Fibroblast of lung (primary cell): Measurements from ENCODE around the gene CLIP4. TPM values are rescaled to one million over a fixed set of nuclear protein-coding genes. Genes with fewer than 3 reads are reported as not detected.

Experiments
- DNase-seq, 2 donors: peaks; one replicate each; pipeline versions ENCODE4 v3.0.0 to v3.0.0-alpha.2; 2010; ENCODE audit warnings: low read depth in 2 of 2
- H2AFZ ChIP-seq: 2 replicates; pipeline ENCODE4 v1.5.1; 2012; ENCODE audit warnings: low read length, control low read depth, inconsistent platforms
- H3K27ac ChIP-seq: 2 replicates; pipeline ENCODE4 v1.5.1; 2011; ENCODE audit warnings: low read length, control low read depth; ENCODE audit not compliant: insufficient read depth
- H3K27me3 ChIP-seq: 2 replicates; pipeline ENCODE4 v1.5.1; 2011; ENCODE audit warnings: mild to moderate bottlenecking, low read length; ENCODE audit not compliant: control insufficient read depth, insufficient read depth
- H3K36me3 ChIP-seq: 2 replicates; pipeline ENCODE4 v1.5.1; 2011; ENCODE audit warnings: low read length; ENCODE audit not compliant: control insufficient read depth, insufficient read depth
- H3K4me1 ChIP-seq: 2 replicates; pipeline ENCODE4 v1.5.1; 2011; ENCODE audit warnings: low read length; ENCODE audit not compliant: control insufficient read depth, insufficient read depth; ENCODE audit errors: extremely low read depth
- H3K4me2 ChIP-seq: 2 replicates; pipeline ENCODE4 v1.5.1; 2011; ENCODE audit warnings: low read length, control low read depth; ENCODE audit not compliant: insufficient read depth; ENCODE audit errors: extremely low read depth
- H3K4me3 ChIP-seq, 4 experiments: fragments of 200-600 bp in 1 of 4; sonication (generic) in 1 of 4; replicated peaks in 1 of 4; 2 replicates each; pipeline ENCODE4 v1.5.1; 2011 to 2016; ENCODE audit warnings: low read length in 4 of 4, low read depth in 3 of 4, mild to moderate bottlenecking in 3 of 4, control low read depth in 2 of 4, inconsistent platforms in 1 of 4, mixed read lengths in 1 of 4; ENCODE audit not compliant: insufficient read depth in 1 of 4; ENCODE audit errors: control extremely low read depth in 1 of 4
- H3K79me2 ChIP-seq: 2 replicates; pipeline ENCODE4 v1.5.1; 2012; ENCODE audit warnings: mild to moderate bottlenecking, low read length, inconsistent platforms; ENCODE audit not compliant: control insufficient read depth, insufficient read depth
- H3K9ac ChIP-seq: 2 replicates; pipeline ENCODE4 v1.5.1; 2011; ENCODE audit warnings: mild to moderate bottlenecking, low read length, control low read depth; ENCODE audit not compliant: insufficient read depth
- H3K9me3 ChIP-seq: 2 replicates; pipeline ENCODE4 v1.5.1; 2012; ENCODE audit warnings: low read depth, low read length; ENCODE audit not compliant: control insufficient read depth, insufficient read depth
- H4K20me1 ChIP-seq: 2 replicates; pipeline ENCODE4 v1.5.1; 2011; ENCODE audit warnings: low read length; ENCODE audit not compliant: control insufficient read depth, insufficient read depth; ENCODE audit errors: extremely low read depth
- EZH2 ChIP-seq: IDR thresholded peaks from 2 replicates; pipeline ENCODE4 v1.5.1; 2012; ENCODE audit warnings: low read length, control low read depth, mild to moderate bottlenecking; ENCODE audit errors: missing control alignments
- polyA plus RNA-seq, 2 donors: library from polyadenylated mRNA; depleted of rRNA in 1 of 2; stranded (reverse) in 1 of 2; unstranded in 1 of 2; fragments of >200 nt; gene quantifications; 2 replicates each; pipeline ENCODE4 v1.2.1, GENCODE V29; 2011 to 2012; ENCODE audit warnings: missing spikeins in 1 of 2
- total RNA-seq: library from RNA; depleted of rRNA; stranded (reverse); fragments of >200 nt; gene quantifications from 2 replicates; pipeline ENCODE4 v1.2.1, GENCODE V29; 2014
- TF ChIP-seq, protein P1 (sequence below), 2 donors: IDR thresholded peaks in 1 of 2; conservative IDR thresholded peaks in 1 of 2; 1 replicate in 1 of 2; 2 replicates in 1 of 2; pipeline ENCODE4 v1.5.1; 2011 to 2012; ENCODE audit warnings: low read length in 2 of 2, control low read depth in 1 of 2, inconsistent platforms in 1 of 2, low read depth in 1 of 2, mild to moderate bottlenecking in 1 of 2

CLIP4 gene
- total and polyA plus RNA-seq, 2 donors (not counting 1 experiment from before 2014, with no cell fraction given), result 39.9 to 127 TPM

DNA sequence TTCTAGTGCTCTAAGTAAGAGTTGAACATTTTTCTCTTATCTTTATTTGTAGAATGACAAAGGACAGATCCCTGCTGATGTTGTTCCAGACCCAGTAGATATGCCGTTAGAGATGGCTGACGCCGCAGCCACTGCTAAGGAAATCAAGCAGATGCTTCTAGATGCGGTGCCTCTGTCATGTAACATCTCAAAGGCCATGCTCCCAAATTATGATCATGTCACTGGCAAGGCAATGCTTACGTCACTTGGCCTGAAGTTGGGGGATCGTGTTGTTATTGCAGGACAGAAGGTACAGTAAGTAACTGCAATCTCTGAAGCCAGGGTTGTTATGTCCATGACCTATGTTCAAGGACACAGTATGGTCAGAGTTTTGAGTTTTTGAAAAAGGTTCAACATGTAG is 28.4 kb downstream of the CLIP4 start:
- Histone ChIP-seq H3K4me3 (no peak overlapping the region), H3K27ac (no peak overlapping the region), H3K4me1 (no peaks in the 10 kb centered on the region), H3K4me2 (no peak overlapping the region), H3K79me2 (no peaks in the 10 kb centered on the region), H3K9me3 (no peaks in the 10 kb centered on the region), H3K36me3 (peaks cover 4% of the 10 kb centered on the region), H3K27me3 (no peaks in the 10 kb centered on the region), H3K9ac (no peak overlapping the region), H2AFZ (no peak overlapping the region), H4K20me1 (no peaks in the 10 kb centered on the region)
- TF ChIP-seq, protein P1, sequence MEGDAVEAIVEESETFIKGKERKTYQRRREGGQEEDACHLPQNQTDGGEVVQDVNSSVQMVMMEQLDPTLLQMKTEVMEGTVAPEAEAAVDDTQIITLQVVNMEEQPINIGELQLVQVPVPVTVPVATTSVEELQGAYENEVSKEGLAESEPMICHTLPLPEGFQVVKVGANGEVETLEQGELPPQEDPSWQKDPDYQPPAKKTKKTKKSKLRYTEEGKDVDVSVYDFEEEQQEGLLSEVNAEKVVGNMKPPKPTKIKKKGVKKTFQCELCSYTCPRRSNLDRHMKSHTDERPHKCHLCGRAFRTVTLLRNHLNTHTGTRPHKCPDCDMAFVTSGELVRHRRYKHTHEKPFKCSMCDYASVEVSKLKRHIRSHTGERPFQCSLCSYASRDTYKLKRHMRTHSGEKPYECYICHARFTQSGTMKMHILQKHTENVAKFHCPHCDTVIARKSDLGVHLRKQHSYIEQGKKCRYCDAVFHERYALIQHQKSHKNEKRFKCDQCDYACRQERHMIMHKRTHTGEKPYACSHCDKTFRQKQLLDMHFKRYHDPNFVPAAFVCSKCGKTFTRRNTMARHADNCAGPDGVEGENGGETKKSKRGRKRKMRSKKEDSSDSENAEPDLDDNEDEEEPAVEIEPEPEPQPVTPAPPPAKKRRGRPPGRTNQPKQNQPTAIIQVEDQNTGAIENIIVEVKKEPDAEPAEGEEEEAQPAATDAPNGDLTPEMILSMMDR (conservative IDR thresholded peaks at IDR 0.05 in 1 of 2, IDR thresholded peaks at IDR 0.05 in 1 of 2; ENCODE audit: low read depth in 1 of 2, low read length in 2 of 2), result no peak
- TF ChIP-seq EZH2, result no peak
- DNase-seq, result no peak

DNA sequence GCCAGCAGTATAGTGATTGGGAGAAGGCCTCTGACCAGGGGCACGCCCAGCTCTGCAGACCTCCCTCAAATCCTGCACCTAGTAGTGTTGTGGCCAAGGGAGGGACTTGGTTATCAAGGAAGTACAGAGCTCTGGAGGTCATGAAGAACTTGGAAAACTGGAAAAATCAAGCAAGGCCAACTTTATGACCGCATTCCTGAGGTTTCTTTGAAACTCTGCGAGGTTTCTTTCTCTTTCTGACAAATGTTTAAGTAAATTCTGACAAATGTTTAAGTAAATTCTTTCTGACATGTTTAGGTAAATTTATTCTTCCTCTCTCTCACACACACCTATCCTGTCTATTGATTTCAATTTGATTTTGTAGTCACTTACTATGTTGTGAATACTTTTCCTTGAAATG is 31.0 kb downstream of the CLIP4 start:
- H3K27me3 ChIP-seq, result no peaks in the 10 kb centered on the region
- no peak overlapping the region for H3K4me2 ChIP-seq
- TF ChIP-seq, protein P1 (conservative IDR thresholded peaks at IDR 0.05 in 1 of 2, IDR thresholded peaks at IDR 0.05 in 1 of 2; ENCODE audit: low read depth in 1 of 2, low read length in 2 of 2), result no peak
- no peak for TF ChIP-seq EZH2
- DNase-seq, result no peak
- no peaks in the 10 kb centered on the region for H3K9me3 ChIP-seq
- H3K36me3 ChIP-seq, result peaks cover 6% of the 10 kb centered on the region
- no peaks in the 10 kb centered on the region for H4K20me1 ChIP-seq
- no peaks in the 10 kb centered on the region for H3K79me2 ChIP-seq
- H2AFZ ChIP-seq, result no peak overlapping the region
- H3K4me3 ChIP-seq, result no peak overlapping the region
- no peak overlapping the region for H3K9ac ChIP-seq
- H3K4me1 ChIP-seq, result no peaks in the 10 kb centered on the region
- H3K27ac ChIP-seq, result no peak overlapping the region

DNA sequence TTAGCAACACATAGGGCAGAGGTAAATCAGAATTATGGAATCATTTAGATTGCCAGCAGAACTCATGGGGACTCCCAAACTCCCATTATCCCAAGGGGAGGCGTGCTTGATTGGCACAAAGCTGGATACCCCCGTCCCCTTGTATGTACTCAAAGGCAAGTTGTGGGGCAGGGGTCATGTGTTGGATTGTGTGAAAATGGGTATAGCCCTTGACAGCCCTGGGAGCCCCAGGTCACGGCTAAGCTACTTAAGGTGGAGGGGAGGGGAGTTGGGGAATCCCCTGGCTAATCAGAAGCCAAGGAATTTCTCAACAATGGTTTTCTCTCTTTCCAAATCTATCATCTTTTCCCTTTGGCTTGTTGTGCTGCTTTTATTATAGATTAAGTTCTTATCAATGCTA is 32.7 kb downstream of the CLIP4 start:
- no peak for DNase-seq
- TF ChIP-seq EZH2, result no peak
- TF ChIP-seq, protein P1 (conservative IDR thresholded peaks at IDR 0.05 in 1 of 2, IDR thresholded peaks at IDR 0.05 in 1 of 2; ENCODE audit: low read depth in 1 of 2, low read length in 2 of 2), result no peak
- Histone ChIP-seq H3K27me3 (no peaks in the 10 kb centered on the region), H3K4me2 (no peak overlapping the region), H3K4me1 (no peaks in the 10 kb centered on the region), H3K27ac (no peak overlapping the region), H3K4me3 (no peak overlapping the region), H4K20me1 (no peaks in the 10 kb centered on the region), H3K9ac (no peak overlapping the region), H2AFZ (no peak overlapping the region), H3K9me3 (no peaks in the 10 kb centered on the region), H3K79me2 (no peaks in the 10 kb centered on the region), H3K36me3 (peaks cover 5% of the 10 kb centered on the region)
